Body of pancreas (tissue), 4 donors: ENCODE measurements around the gene IGFL4. TPM values are rescaled to one million over a fixed set of nuclear protein-coding genes. Genes with fewer than 3 reads are reported as not detected.

Source experiments
- ATAC-seq: fragments of 150-250 bp; one replicate; pipeline ENCODE4 v1.9.1; 2016
- DNase-seq, 4 donors: peaks; one replicate each; pipeline ENCODE4 v3.0.0-alpha.2; 2019
- H3K27ac ChIP-seq, 4 donors: fragments of 200-600 bp; sonication (generic); 1 replicate in 3 of 4; 2 replicates in 1 of 4; pipeline versions ENCODE4 v1.5.1 to v1.6.1; 2016 to 2019; ENCODE audit warnings: mild to moderate bottlenecking in 1 of 4, mixed read lengths in 1 of 4, moderate library complexity in 1 of 4
- H3K27me3 ChIP-seq, 2 donors: fragments of 200-600 bp; sonication (generic); one replicate each; pipeline ENCODE4 v1.6.0; 2016; ENCODE audit warnings: mild to moderate bottlenecking in 1 of 2
- H3K36me3 ChIP-seq, 2 donors: fragments of 200-600 bp; sonication (generic); replicated peaks in 1 of 2; 2 replicates each; pipeline ENCODE4 v1.5.1; 2016; ENCODE audit warnings: low read depth in 2 of 2; ENCODE audit not compliant: insufficient read depth in 1 of 2
- H3K4me1 ChIP-seq: fragments of 200-600 bp; sonication (generic); one replicate; pipeline ENCODE4 v1.6.0; 2016
- H3K4me3 ChIP-seq, 2 donors: fragments of 200-600 bp; sonication (generic); 1 replicate in 1 of 2; 2 replicates in 1 of 2; pipeline ENCODE4 v1.5.1; 2016 to 2019
- H3K9me3 ChIP-seq, 3 donors: fragments of 200-600 bp; sonication (generic); 1 replicate in 2 of 3; 2 replicates in 1 of 3; pipeline ENCODE4 v1.5.1; 2016
- CTCF ChIP-seq, 7 experiments: fragments of 450-650 bp in 4 of 7; fragments of 200-600 bp in 3 of 7; sonication (generic) in 3 of 7; IDR thresholded peaks; one replicate each; pipeline ENCODE4 v1.5.1; 2016 to 2019; ENCODE audit warnings: antibody characterized with exemption in 7 of 7
- POLR2A ChIP-seq, 3 donors: fragments of 450-650 bp; IDR thresholded peaks; one replicate each; pipeline ENCODE4 v1.6.1; 2016; ENCODE audit warnings: antibody characterized with exemption in 3 of 3, mild to moderate bottlenecking in 2 of 3
- WGBS, 2 donors: methylation state at CpG; one replicate each; pipeline ENCODE4 v1.1.5; 2017; 5-methylcytosine and 5-hydroxymethylcytosine counted together
- intact Hi-C: fragments of 100-400 bp; cut with DNase I; formaldehyde crosslinking; loops from one replicate; pipeline ENCODE4 v1.15.1; 2023
- total RNA-seq, 2 donors: library from RNA; depleted of rRNA; stranded (reverse); fragments of >200 nt; gene quantifications; one replicate each; pipeline ENCODE4 v1.1.0, GENCODE V29; 2016

The IGFL4 gene
- total RNA-seq, 2 donors from 2014 or later, result not detected

- WGBS, 2 donors, result 91 to 93% methylated on average over 11 to 15 of the region's 15 CpGs
- no peak overlapping the region for H3K27ac ChIP-seq
- intact Hi-C loops, result no loop called here
Observed at GRCh38 chr19:46002678-46003275, 38.0 kb downstream of the IGFL4 start.

GRCh38 chr19:46000491-46001246 lies 40.1 kb downstream of the IGFL4 start:
- WGBS, 2 donors, result 8 to 13% methylated on average over 26 to 34 of the region's 34 CpGs
- peak; percentile 49 to 71 (median 60) for DNase-seq
- no peaks in the 10 kb centered on the region for H3K36me3 ChIP-seq
- H3K4me3 ChIP-seq, result no peak overlapping the region
- ATAC-seq, result peak; percentile 70
- H3K27ac ChIP-seq, result no peak overlapping the region
- TF ChIP-seq CTCF (IDR thresholded peaks at IDR 0.05), result no peak
- no peak for TF ChIP-seq POLR2A (IDR thresholded peaks at IDR 0.05)
- peaks cover 18% of the 10 kb centered on the region for H3K4me1 ChIP-seq
- no peaks in the 10 kb centered on the region for H3K9me3 ChIP-seq
- no peaks in the 10 kb centered on the region for H3K27me3 ChIP-seq
- intact Hi-C loops, result no loop called here

More at GRCh38 chr19:46002678-46003275, 38.0 kb downstream of the IGFL4 start:
- DNase-seq (no peak), ATAC-seq (no peak)
- H3K27me3 ChIP-seq, result no peaks in the 10 kb centered on the region
- H3K9me3 ChIP-seq, result no peaks in the 10 kb centered on the region
- H3K4me3 ChIP-seq, result no peak overlapping the region
- peaks cover 13% of the 10 kb centered on the region for H3K4me1 ChIP-seq
- no peaks in the 10 kb centered on the region for H3K36me3 ChIP-seq
- TF ChIP-seq CTCF (IDR thresholded peaks at IDR 0.05), result no peak
- no peak for TF ChIP-seq POLR2A (IDR thresholded peaks at IDR 0.05)

- H3K4me1 ChIP-seq, result peaks cover 19% of the 10 kb centered on the region
- intact Hi-C loops, result no loop called here
- H3K27ac ChIP-seq, result no peak overlapping the region
- WGBS, 2 donors, result 23 to 31% methylated on average over 14 of the region's 14 CpGs
- no peaks in the 10 kb centered on the region for H3K9me3 ChIP-seq
- TF ChIP-seq CTCF (IDR thresholded peaks at IDR 0.05) (no peak), POLR2A (IDR thresholded peaks at IDR 0.05) (no peak)
- H3K4me3 ChIP-seq, result no peak overlapping the region
- peak in 1 of 4 donors; percentile 25 for DNase-seq
- ATAC-seq, result no peak
- no peaks in the 10 kb centered on the region for H3K36me3 ChIP-seq
- no peaks in the 10 kb centered on the region for H3K27me3 ChIP-seq
Observed at GRCh38 chr19:45999653-46000121, 41.1 kb downstream of the IGFL4 start.

GRCh38 chr19:45998834-45999233 lies 42.0 kb downstream of the IGFL4 start:
- 89 to 93% methylated on average over 4 of the region's 4 CpGs for WGBS, 2 donors
- intact Hi-C loops, result no loop called here

More at GRCh38 chr19:45998834-45999233, 42.0 kb downstream of the IGFL4 start:
- ATAC-seq (no peak), DNase-seq (no peak)
- H3K4me1 ChIP-seq, result peaks cover 24% of the 10 kb centered on the region
- H3K4me3 ChIP-seq, result no peak overlapping the region
- H3K9me3 ChIP-seq, result no peaks in the 10 kb centered on the region
- H3K27me3 ChIP-seq, result no peaks in the 10 kb centered on the region
- TF ChIP-seq CTCF (IDR thresholded peaks at IDR 0.05) (no peak), POLR2A (IDR thresholded peaks at IDR 0.05) (no peak)
- no peaks in the 10 kb centered on the region for H3K36me3 ChIP-seq
- H3K27ac ChIP-seq, result no peak overlapping the region
